Tibial artery (tissue), 4 donors: Measurements from ENCODE around the gene PSPH.
"Not testable (repeated sequence)": the region's sequence is repeated elsewhere in the genome, so short reads cannot be mapped to it uniquely, and the experiment has no call there.

Experiments used
- DNase-seq, 2 donors: peaks; one replicate each; pipeline ENCODE4 v3.0.0-alpha.2; 2019
- H3K27ac ChIP-seq, 2 donors: fragments of 200-600 bp; sonication (generic) in 1 of 2; 1 replicate in 1 of 2; 2 replicates in 1 of 2; pipeline ENCODE4 v1.5.1; 2018 to 2019; ENCODE audit warnings: mild to moderate bottlenecking in 1 of 2
- H3K27me3 ChIP-seq, 2 donors: fragments of 200-600 bp; sonication (generic) in 1 of 2; one replicate each; pipeline versions ENCODE4 v1.5.1 to v1.6.0; 2016 to 2019
- H3K36me3 ChIP-seq, 3 donors: fragments of 200-600 bp; sonication (generic) in 2 of 3; one replicate each; pipeline ENCODE4 v1.5.1; 2016 to 2019; ENCODE audit warnings: mild to moderate bottlenecking in 2 of 3
- H3K4me1 ChIP-seq, 4 donors: fragments of 200-600 bp; sonication (generic) in 2 of 4; 1 replicate in 3 of 4; 2 replicates in 1 of 4; pipeline ENCODE4 v1.5.1; 2016 to 2019
- H3K4me3 ChIP-seq, 2 donors: fragments of 200-600 bp; sonication (generic) in 1 of 2; 1 replicate in 1 of 2; 2 replicates in 1 of 2; pipeline ENCODE4 v1.5.1; 2018 to 2019; ENCODE audit warnings: mild to moderate bottlenecking in 2 of 2
- H3K9me3 ChIP-seq, 3 donors: fragments of 200-600 bp; sonication (generic) in 1 of 3; one replicate each; pipeline ENCODE4 v1.5.1; 2016 to 2019
- CTCF ChIP-seq, 2 experiments: fragments of 200-600 bp in 1 of 2; fragments of 450-650 bp in 1 of 2; IDR thresholded peaks; one replicate each; pipeline ENCODE4 v1.5.1; 2017 to 2019; ENCODE audit warnings: antibody characterized with exemption in 2 of 2, mild to moderate bottlenecking in 1 of 2, moderate library complexity in 1 of 2
- intact Hi-C: fragments of 100-400 bp; cut with DNase I; formaldehyde crosslinking; loops from one replicate; pipeline ENCODE4 v1.15.0; 2023; ENCODE audit warnings: low total_unique reads

Gene PSPH

GRCh38 chr7:56051053-56051338, 248 bp downstream of the PSPH start:
- no peak for DNase-seq
- Histone ChIP-seq H3K9me3 (no peaks in the 10 kb centered on the region), H3K4me3 (peak overlapping the region; percentile 81 to 87), H3K27ac (peak overlapping the region; percentile 81 to 85), H3K36me3 (peaks cover 21 to 33% (median 31%) of the 10 kb centered on the region in 3 donors), H3K4me1 (peaks cover 0 to 29% (median 15%) of the 10 kb centered on the region in 4 donors), H3K27me3 (no peaks in the 10 kb centered on the region)
- no peak for TF ChIP-seq CTCF (IDR thresholded peaks at IDR 0.05)
- intact Hi-C loops = loop anchor here (2.0 to 5.0 kb wide), 2 partner anchors 14 to 164 kb away; partner anchors contain the start of genes SUMF2 and ZNF713

DNA sequence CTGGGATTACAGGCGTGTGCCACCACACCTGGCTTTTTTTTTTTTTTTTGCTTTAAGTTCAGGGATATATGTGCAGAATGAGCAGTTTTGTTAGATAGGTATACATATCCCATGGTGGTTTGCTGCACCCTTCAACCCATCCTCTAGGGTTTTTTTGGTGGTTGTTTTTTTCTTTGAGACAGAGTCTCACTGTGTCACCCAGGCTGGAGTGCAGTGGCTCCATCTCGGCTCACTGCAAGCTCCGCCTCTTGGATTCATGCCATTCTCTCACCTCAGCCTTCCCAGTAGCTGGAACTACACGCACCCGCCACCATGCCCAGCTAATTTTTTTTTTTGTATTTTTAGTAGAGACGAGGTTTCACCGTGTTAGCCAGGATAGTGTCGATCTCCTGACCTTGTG, 2.5 kb downstream of the PSPH start:
- peaks cover 0 to 29% (median 15%) of the 10 kb centered on the region in 4 donors for H3K4me1 ChIP-seq
- H3K27ac ChIP-seq, intact Hi-C loops: not testable (repeated sequence)

GRCh38 chr7:56048245-56048644, 3.0 kb downstream of the PSPH start:
- H3K4me3 ChIP-seq = no peak overlapping the region
- no peak for TF ChIP-seq CTCF (IDR thresholded peaks at IDR 0.05)
- H3K9me3 ChIP-seq = no peaks in the 10 kb centered on the region
- no peak overlapping the region for H3K27ac ChIP-seq
- H3K27me3 ChIP-seq = no peaks in the 10 kb centered on the region
- no peak for DNase-seq
- H3K4me1 ChIP-seq = peaks cover 0 to 26% (median 15%) of the 10 kb centered on the region in 4 donors
- intact Hi-C loops = no loop called here
- H3K36me3 ChIP-seq = peaks cover 0 to 5% (median 3%) of the 10 kb centered on the region in 3 donors

More for the DNA sequence above, 2.5 kb downstream of the PSPH start:
- H3K9me3 ChIP-seq, H3K4me3 ChIP-seq, DNase-seq, H3K27me3 ChIP-seq: not testable (repeated sequence)
- peaks cover 0 to 10% (median 9%) of the 10 kb centered on the region in 3 donors for H3K36me3 ChIP-seq

DNA sequence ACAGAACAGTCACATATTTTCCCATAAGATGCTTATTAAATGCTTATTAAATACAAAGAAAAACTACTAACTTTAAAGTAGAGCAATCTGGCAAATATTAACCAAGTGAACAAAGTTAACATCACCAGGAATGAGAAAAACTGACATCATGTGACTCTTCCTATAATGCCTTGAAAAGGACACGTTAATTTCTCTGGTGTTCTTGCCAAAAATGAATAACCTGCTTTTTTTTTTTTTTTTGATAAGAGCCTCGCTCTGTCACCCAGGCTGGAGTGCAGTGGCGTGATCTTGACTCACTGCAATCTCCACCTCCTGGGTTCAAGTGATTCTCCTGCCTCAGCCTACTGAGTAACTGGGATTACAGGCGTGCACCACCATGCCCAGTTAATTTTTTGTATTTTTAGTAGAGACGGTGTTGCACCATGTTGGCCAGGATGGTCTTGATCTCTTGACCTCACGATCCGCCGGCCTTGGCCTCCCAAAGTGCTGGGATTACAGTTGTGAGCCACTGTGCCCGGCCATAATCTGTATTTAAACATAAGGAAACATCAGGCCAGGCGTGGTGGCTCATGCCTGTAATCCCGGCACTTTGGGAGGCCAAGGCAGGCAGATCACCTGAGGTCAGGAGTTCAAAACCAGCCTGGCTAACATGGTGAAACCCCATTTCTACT, 3.7 kb downstream of the PSPH start:
- H3K4me1 ChIP-seq = peaks cover 0 to 19% (median 11%) of the 10 kb centered on the region in 4 donors
- H3K27me3 ChIP-seq, DNase-seq: not testable (repeated sequence)

DNA sequence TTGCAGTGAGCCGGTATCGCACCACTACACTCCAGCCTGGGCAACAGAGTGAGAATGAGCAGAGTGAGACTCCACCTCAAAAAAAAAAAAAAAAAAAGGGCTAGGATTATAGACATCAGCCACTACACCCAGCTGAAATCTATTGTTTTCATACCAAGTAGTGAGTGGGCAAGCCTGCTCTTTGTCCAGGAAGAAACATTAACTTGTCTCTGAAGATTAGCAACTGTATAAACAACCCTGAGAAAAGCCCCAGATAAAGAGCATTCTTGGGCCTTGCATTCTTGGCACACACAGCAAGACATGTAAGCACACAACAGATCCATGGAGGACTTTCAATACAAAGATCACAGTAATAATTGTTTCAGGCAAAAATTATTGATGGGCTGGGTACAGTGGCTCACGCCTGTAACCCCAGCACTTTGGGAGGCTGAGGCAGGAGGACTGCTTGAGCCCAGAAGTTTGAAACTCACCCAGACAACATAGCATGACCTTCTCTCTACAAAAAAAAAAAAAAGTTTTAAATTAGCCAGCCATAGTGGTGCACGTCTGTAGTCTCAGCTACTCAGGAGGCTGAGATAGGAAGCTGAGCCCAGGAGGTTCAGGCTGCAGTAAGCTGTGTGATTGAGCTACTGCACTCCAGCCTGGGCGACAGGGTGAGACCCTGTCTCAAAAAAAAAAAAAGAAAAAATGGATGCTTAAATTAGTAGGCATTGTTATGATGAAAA, 4.4 kb downstream of the PSPH start:
- Histone ChIP-seq H3K27ac (peak overlapping the region in 1 of 2 donors; percentile 27), H3K9me3 (no peaks in the 10 kb centered on the region), H3K36me3 (peaks cover 0 to 7% (median under 1%) of the 10 kb centered on the region in 3 donors), H3K4me3 (no peak overlapping the region), H3K27me3 (no peaks in the 10 kb centered on the region), H3K4me1 (peaks cover 0 to 14% (median 6%) of the 10 kb centered on the region in 4 donors)
- TF ChIP-seq CTCF (IDR thresholded peaks at IDR 0.05) = no peak
- DNase-seq = no peak
- intact Hi-C loops = no loop called here

More for the DNA sequence above, 3.7 kb downstream of the PSPH start:
- intact Hi-C loops, H3K4me3 ChIP-seq, H3K36me3 ChIP-seq, H3K9me3 ChIP-seq: not testable (repeated sequence)
- H3K27ac ChIP-seq = peak overlapping the region in 1 of 2 donors; percentile 27

GRCh38 chr7:56045758-56046157, 5.5 kb downstream of the PSPH start:
- H3K27ac ChIP-seq, intact Hi-C loops: not testable (repeated sequence)

DNA sequence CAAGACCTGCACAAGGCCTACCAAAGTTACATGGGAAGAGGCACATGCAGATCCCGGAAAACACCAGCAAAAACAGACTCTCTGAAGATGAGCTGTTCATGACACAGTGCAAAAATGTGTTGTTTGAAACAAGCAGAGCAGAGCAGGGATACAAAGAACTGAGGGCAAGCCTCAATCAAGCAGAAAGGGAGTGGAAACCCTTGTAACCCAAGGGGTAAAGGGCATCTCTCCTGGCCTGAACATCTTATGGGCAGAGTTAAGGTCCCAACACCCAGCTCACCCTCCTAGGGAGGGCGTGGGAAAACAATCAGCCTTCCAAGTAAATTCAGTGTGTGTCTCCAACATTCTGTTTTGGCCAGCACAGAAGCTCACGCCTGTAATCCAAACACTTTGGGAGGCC, 10.5 kb downstream of the PSPH start:
- H3K36me3 ChIP-seq = peaks cover 0 to 16% (median 7%) of the 10 kb centered on the region in 3 donors
- intact Hi-C loops = no loop called here
- TF ChIP-seq CTCF (IDR thresholded peaks at IDR 0.05) = no peak
- H3K9me3 ChIP-seq = no peaks in the 10 kb centered on the region
- DNase-seq = no peak
- no peaks in the 10 kb centered on the region for H3K4me1 ChIP-seq
- H3K27ac ChIP-seq = no peak overlapping the region
- H3K27me3 ChIP-seq = no peaks in the 10 kb centered on the region
- no peak overlapping the region for H3K4me3 ChIP-seq

More at GRCh38 chr7:56045758-56046157, 5.5 kb downstream of the PSPH start:
- not testable (repeated sequence) for H3K9me3 ChIP-seq, H3K4me3 ChIP-seq, H3K27me3 ChIP-seq, DNase-seq
- peaks cover 0 to 12% (median 7%) of the 10 kb centered on the region in 3 donors for H3K36me3 ChIP-seq
- H3K4me1 ChIP-seq = peaks cover 0 to 12% (median 5%) of the 10 kb centered on the region in 4 donors
